ENCODE results near the gene PCDHB2. TPM values are rescaled to one million over a fixed set of nuclear protein-coding genes. Genes with fewer than 3 reads are reported as not detected.

The PCDHB2 gene
- total RNA-seq = 0.81 and 2.3 TPM in 2 replicates

DNA sequence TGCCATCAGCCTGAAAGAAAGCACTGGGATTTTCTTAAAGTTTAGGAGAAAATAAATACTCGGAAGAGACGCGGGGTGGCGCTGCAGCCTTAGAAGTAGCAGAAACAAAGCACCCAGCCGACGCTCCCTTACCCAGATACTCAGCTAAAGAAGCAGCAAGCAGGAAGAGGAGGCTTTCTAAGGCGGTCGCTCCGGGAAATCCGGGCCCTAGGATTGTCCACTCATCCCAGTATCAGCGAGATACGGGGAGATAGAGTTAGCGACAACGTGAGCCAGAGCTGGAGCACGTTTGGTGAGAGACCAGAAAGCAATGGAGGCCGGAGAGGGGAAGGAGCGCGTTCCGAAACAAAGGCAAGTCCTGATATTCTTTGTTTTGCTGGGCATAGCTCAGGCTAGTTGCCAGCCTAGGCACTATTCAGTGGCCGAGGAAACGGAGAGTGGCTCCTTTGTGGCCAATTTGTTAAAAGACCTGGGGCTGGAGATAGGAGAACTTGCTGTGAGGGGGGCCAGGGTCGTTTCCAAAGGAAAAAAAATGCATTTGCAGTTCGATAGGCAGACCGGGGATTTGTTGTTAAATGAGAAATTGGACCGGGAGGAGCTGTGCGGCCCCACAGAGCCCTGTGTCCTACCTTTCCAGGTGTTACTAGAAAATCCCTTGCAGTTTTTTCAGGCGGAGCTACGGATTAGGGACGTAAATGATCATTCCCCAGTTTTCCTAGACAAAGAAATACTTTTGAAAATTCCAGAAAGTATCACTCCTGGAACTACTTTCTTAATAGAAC is at the start of gene PCDHB2:
Gene PCDHB2, plus strand, starts transcription at position 135 of the 782 bp plus-strand sequence. Its CDS starts 176 bp downstream, at position 311.

DNA sequence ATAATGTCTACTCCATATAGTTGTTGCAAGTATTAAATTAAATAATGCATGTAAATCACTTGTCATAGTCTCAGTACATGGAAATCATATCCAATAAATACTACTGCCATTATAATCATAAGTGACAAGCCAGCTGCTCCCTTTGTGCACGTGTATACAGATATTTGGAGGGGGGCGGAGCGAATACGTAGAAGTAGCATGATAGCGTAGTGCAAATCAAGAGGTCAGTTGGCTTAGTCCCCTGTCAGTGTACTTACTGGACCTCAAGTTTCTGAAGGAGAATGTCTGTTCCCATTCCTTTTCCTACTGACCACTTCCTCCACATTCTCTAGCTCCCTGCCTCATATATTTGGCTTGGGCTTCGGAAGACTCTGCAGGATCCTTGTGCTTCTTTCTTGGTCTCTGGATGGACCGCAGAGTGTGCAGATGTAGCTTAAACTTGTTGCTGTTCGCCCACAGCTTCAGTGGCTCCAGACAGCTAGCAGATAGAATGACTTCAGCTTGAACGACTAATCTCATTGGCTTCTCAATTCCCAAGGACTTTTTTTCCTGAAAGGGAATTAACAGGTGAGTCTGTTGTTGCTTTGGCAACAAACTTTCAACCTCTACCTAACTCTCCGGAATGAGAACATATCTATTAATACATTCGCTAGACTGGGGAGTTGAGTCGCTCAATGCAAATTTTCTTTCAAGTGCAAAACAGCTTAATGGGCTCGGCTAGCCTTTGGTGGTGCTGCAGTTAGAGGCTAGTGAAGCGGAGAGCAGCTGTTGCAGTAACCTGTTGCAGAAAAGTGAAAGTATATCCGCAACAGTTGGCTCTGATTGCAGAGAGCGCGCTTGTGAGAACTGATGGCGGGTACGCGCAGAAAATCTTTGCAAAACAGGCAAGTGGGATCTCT is 43.5 kb upstream of the PCDHB2 start, which contains the start of gene PCDHB1:
Gene PCDHB1, plus strand, starts transcription at position 753 of the 899 bp plus-strand sequence. Its CDS starts 97 bp downstream, at position 850.

DNA sequence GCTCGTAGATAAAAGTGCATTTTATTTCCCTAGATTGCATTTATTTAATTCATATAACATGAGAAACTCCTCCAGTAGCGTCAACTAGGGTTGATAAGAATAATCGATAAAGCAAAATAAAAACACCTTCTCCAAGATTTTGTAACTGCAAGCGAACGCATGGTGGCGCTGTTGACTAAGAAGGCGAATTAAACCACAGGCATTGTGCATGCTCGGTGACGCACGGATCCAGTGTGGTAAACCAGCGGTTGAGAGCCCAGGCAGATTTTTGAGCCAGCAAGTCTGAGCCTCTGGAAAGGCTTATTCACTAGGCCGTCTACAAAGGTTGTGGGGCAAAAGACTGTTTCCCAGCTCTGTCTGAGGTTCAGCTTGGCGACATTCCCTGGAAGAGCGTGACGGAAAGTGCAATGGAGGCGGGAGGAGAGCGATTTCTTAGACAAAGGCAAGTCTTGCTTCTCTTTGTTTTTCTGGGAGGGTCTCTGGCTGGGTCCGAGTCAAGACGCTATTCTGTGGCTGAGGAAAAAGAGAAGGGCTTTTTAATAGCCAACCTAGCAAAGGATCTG is 5.9 kb downstream of the PCDHB2 start, which contains the start of gene PCDHB3:
Gene PCDHB3, plus strand, starts transcription at position 231 of the 563 bp plus-strand sequence. Its CDS starts 177 bp downstream, at position 408.

DNA sequence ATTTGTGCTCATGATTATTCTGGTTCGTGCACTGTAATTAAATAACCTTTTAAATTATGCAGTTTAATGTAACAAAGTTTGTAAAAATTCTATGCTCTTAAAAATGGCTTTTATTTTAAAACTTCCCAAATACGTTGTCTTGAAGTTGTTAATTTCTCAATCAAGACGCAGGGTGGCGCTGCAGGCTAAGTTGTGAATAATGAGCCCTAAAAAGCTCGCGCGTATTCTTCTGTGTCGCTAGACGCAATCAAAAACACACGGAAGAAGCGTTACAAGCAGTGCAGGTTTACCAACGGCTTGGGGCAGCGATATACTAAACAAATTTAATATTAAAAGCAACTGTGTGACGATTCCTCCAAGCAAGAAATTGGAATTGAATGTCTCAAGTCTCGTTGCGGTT is 27.1 kb downstream of the PCDHB2 start, which contains the start of gene PCDHB4:
Gene PCDHB4, plus strand, starts transcription at position 256 of the 400 bp plus-strand sequence. CDS start 181 bp downstream, outside the sequence.

DNA sequence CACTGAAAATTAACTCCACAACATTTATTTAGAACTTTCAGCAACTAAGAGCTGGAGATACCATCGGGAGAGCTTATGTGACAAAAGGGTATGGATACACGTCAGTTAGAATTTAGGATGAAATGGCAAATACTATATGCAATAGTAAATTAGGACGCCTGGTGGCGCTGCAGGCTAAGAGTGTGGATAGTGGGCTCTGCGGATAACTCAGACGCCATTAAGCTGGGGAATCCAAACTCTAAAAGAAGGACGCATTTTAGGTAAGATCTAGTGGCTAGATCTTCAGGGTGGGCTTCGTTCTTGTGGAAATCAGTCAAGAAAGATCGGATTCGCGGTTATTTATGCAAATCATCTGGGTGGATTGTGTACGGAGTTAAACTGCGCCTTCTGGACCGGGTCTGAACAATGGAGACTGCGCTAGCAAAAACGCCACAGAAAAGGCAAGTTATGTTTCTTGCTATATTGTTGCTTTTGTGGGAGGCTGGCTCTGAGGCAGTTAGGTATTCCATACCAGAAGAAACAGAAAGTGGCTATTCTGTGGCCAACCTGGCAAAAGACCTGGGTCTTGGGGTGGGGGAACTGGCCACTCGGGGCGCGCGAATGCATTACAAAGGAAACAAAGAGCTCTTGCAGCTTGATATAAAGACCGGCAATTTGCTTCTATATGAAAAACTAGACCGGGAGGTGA is 40.8 kb downstream of the PCDHB2 start, which contains the start of gene PCDHB5:
Gene PCDHB5, plus strand, starts transcription at position 177 of the 688 bp plus-strand sequence. Its CDS starts 229 bp downstream, at position 406.

Other genes with a start within 250 kb of the PCDHB2 start
- 0.06 TPM in 1 of 2 replicates, not detected in the other for gene PCDHA9, start 246.2 kb upstream of the PCDHB2 start, total RNA-seq
- gene PCDHA10, start 238.7 kb upstream of the PCDHB2 start, total RNA-seq = under 0.01 and 0.13 TPM in 2 replicates
- under 0.01 and 0.13 TPM in 2 replicates for gene PCDHA11, start 225.7 kb upstream of the PCDHB2 start, total RNA-seq
- under 0.01 TPM in 1 of 2 replicates, not detected in the other for gene PCDHA12, start 219.3 kb upstream of the PCDHB2 start, total RNA-seq
- not detected in 2 replicates for gene PCDHA13, start 212.5 kb upstream of the PCDHB2 start, total RNA-seq
- 0.06 TPM in 1 of 2 replicates, not detected in the other for gene PCDHAC1, start 168.3 kb upstream of the PCDHB2 start, total RNA-seq
- gene PCDHAC2, start 128.1 kb upstream of the PCDHB2 start, total RNA-seq = 0.19 and 0.32 TPM in 2 replicates
- gene PCDHB1, start 43.2 kb upstream of the PCDHB2 start, total RNA-seq = not detected in 2 replicates
- 0.32 and 1.2 TPM in 2 replicates for gene PCDHB3, start 5.9 kb downstream of the PCDHB2 start, total RNA-seq
- under 0.01 and 0.25 TPM in 2 replicates for gene PCDHB4, start 27.2 kb downstream of the PCDHB2 start, total RNA-seq
- 0.32 and 3.6 TPM in 2 replicates for gene PCDHB5, start 40.6 kb downstream of the PCDHB2 start, total RNA-seq
- 0.25 TPM in 1 of 2 replicates, not detected in the other for gene PCDHB6, start 55.4 kb downstream of the PCDHB2 start, total RNA-seq
- 0.16 and 1.5 TPM in 2 replicates for gene PCDHB7, start 78.0 kb downstream of the PCDHB2 start, total RNA-seq
- 0.16 and 1.3 TPM in 2 replicates for gene PCDHB8, start 83.2 kb downstream of the PCDHB2 start, total RNA-seq
- under 0.01 and 0.63 TPM in 2 replicates for gene PCDHB16, start 87.8 kb downstream of the PCDHB2 start, total RNA-seq
- 0.16 and 0.31 TPM in 2 replicates for gene PCDHB9, start 92.5 kb downstream of the PCDHB2 start, total RNA-seq
- 0.49 and 1.6 TPM in 2 replicates for gene PCDHB10, start 97.7 kb downstream of the PCDHB2 start, total RNA-seq
- 0.16 and 0.69 TPM in 2 replicates for gene PCDHB11, start 105.0 kb downstream of the PCDHB2 start, total RNA-seq
- gene PCDHB12, start 114.1 kb downstream of the PCDHB2 start, total RNA-seq = 0.16 and 1.3 TPM in 2 replicates
- 0.32 and 3.3 TPM in 2 replicates for gene PCDHB13, start 119.3 kb downstream of the PCDHB2 start, total RNA-seq
- 0.49 and 1.8 TPM in 2 replicates for gene PCDHB14, start 128.7 kb downstream of the PCDHB2 start, total RNA-seq
- gene PCDHB15, start 150.8 kb downstream of the PCDHB2 start, total RNA-seq = 0.32 and 1.2 TPM in 2 replicates
- gene SLC25A2, start 209.4 kb downstream of the PCDHB2 start, total RNA-seq = 0.16 and 0.44 TPM in 2 replicates
- gene TAF7, start 226.2 kb downstream of the PCDHB2 start, total RNA-seq = 53.3 and 79.0 TPM in 2 replicates
- gene PCDHGA1, start 235.9 kb downstream of the PCDHB2 start, total RNA-seq = 0.32 and 1.1 TPM in 2 replicates
- gene PCDHGA2, start 244.1 kb downstream of the PCDHB2 start, total RNA-seq = 0.81 and 1.9 TPM in 2 replicates
- gene PCDHGA3, start 249.2 kb downstream of the PCDHB2 start, total RNA-seq = 0.32 and 0.82 TPM in 2 replicates

Data from bladder microvascular endothelial cell (primary cell).